Middle frontal gyrus (tissue), 1 donor: ENCODE results near the gene ZNF385A.
"Not testable (repeated sequence)": the region's sequence is repeated elsewhere in the genome, so short reads cannot be mapped to it uniquely, and the experiment has no call there.

Experiments
- DNase-seq: peaks from one replicate; pipeline ENCODE4 v3.0.0-alpha.2; 2015; ENCODE audit warnings: low spot score; ENCODE audit errors: extremely low spot score

ZNF385A gene

DNA sequence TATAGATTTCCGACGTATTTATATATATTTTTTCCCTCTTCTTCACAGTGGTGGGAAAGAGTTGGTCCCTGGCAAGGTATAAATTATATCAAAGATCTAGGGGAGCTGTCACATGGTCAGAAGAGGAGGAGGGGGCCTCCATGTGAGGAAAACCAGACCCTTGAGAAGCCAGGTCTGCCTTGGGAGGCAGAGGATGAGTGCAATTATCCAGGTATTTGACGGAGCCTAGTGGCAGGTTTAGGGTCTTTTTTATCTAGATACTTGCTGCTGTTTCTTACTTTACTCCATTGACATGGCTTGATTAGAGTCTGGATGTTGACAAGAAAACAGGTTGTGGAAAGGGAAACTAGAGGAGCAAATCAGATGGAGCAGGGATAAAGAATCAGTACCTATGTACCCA lies 54.1 kb downstream of the ZNF385A start:
- no peak for DNase-seq

DNA sequence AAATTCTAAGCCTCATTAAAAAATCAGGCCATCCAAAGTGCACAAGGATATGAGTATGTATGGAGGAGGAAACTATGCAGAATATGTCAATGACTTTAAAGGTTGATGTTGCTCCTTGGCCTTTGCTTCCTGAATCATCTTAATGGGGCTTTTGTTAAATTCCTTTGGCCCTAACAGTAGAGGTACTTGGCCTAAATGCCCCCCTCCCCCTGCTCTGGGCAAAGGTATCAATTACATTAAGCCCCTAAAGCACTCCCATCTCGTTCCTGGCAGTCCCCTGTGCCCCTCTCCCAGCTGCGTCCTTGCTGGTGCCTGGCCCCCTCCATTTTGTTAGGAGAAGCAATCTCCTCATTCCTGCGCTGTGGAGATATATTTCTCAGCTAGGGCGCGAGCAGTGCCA lies 54.8 kb downstream of the ZNF385A start:
- no peak for DNase-seq

DNA sequence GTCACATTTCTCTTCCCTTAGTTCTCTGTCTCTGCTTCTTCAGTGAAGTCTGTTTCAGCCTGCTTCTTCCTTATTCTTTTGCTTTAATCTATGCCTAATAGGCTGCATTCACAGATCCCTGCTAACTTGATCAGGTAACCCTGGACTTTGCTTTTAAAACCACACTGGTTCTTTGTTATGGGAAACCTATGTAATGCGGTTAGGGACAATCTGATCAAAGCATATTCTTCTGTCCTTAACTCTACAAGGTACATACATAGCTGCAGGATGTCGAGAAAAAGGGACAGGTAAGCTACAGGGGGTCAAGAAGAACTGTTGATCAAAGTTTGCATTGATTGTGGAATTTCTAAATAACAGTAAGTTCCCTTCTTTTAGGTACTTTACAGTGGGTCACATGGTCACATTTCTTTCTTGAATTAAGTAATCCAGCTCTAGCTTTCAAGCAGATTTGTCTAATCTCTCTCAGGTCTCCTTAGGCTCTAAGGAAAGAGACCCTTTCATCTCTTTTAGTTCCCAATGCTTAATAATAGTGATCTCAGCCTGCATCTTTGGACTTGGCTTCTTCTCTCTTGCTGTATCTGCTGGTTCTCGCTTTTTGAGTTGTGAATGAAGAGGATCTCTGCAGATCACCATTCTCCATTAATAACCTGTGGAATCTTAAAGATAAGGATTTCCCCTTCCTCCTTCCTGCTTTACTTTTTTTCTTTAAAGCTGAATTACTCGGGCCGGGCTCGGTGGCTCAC lies 55.8 kb downstream of the ZNF385A start:
- no peak for DNase-seq

DNA sequence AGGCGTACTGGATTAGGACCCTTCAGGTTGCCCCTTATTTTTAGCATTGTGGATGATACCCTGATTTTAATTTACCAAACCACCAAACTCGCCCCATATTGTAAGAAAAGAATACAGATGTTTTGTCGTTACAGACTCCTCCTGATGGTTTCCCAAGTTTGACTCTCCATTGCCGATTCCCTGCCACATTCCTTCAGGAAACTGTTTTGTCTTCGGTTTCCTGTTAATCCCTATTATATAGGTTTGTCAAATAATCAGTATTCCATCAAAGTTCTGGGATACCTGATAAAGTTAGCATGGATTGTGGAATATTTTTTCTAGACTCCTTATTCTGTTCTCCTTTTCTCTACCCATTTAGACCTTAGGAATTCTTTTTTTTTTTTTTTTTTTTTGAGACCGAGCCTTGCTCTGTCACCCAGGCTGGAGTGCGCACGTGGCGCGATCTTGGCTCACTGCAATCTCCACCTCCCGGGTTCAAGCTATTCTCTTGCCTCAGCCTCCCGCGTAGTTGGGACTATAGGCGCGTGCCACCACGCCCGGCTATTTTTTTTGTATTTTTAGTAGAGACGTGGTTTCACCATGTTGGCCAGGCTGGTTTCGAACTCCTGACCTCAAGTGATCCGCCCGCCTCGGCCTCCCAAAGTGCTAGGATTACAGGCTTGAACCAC lies 59.0 kb downstream of the ZNF385A start:
- not testable (repeated sequence) for DNase-seq

DNA sequence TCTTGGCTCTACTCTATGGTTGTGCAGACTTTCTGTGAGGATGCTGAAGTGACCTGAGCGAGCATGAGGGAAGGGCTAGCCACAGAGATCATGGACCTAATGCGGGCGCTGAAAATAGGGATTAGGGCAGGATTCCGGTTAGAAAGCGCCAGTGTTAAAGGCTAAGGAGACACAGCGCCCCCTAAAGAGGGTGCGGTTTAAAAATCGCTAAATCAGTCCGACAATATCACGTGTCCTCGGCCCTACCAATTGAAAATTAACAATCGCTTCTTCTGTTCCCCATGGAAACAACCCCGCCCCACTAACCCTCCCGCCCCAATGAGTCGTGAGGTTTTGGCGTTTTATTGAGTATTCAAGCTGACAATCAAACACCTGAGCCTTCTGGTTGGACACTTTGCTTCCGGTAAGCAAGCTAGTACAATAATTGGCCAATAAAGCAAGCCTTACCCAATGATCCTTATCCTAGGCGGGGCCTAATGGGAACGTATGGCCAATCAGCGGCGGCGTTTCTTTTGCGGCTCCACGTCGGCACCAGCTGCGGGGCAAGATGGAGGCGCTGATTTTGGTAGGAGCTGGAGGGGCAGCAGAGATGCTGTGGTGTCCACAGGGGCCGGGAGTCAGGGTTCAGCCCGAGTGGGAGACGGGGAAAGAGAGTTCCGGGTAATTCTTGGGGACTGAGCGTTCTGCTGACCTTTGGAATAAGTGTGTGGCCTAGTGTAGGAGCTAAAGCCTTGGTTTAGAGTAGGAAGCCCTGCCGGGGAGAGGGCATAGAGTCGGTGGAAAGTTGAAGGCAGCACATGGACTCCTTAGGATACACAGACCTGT lies 59.7 kb downstream of the ZNF385A start, which contains the start of gene COPZ1:
COPZ1 (plus strand) TSS at position 515 of the 825 bp plus-strand sequence; CDS start at position 548, 33 bp downstream.
- DNase-seq, result peak; percentile 97

DNA sequence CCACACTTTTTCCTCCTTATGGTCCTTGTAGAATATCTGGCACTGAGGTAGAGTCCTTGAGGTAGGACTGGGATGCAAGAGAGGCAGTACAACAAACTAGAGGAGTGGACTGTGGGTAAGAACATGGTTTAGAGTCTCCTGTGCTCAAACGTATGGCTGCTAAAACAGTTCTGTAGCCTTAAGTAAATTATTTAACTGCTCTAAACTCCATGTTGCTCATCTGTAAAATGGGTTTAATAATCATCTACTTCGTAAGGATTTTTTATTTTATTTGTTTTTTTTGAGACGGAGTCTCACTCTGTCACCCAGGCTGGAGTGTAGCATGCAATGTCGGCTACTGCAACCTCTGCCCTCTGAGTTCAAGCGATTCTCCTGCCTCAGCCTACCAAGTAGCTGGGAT lies 63.2 kb downstream of the ZNF385A start:
- no peak for DNase-seq
